Endothelial cell of umbilical vein (primary cell): Measurements from ENCODE around the gene QARS1. TPM values are rescaled to one million over a fixed set of nuclear protein-coding genes. Genes with fewer than 3 reads are reported as not detected.
A peak's percentile ranks its signal among the peaks of the same experiment; 100 is the strongest.

Experiments used
- BruUV-seq: library from RNA; stranded (reverse); fragments of 400-500 nt; replicated peaks from 2 replicates; lab custom pipeline; 2021; lab: Mats Ljungman, UMichigan
- CTCF ChIA-PET: fragments of 300-600, 350-600 bp; sonication (Branson Sonifier 250); formaldehyde crosslinking; loops from one replicate; lab custom pipeline; 2021; ENCODE audit warnings: antibody characterized with exemption, inconsistent platforms; lab: Charles Lee
- POLR2A ChIA-PET: fragments of 300-600, 350-600 bp; sonication (Branson Sonifier 250); formaldehyde crosslinking; loops from one replicate; lab custom pipeline; 2021; ENCODE audit warnings: antibody characterized with exemption, inconsistent platforms; lab: Charles Lee
- DNase-seq: peaks from one replicate; pipeline ENCODE4 v3.0.0-alpha.2; 2011; ENCODE audit warnings: low read depth, low spot score
- FAIRE-seq: peaks from 2 replicates; lab custom pipeline; 2011; peaks lifted over from hg19 to GRCh38; lab: Jason Lieb, UNC
- H2AFZ ChIP-seq: 2 replicates; pipeline ENCODE4 v1.6.0; 2012; ENCODE audit warnings: low read depth, low read length, control low read depth, inconsistent platforms
- H3K27ac ChIP-seq: 2 replicates; pipeline ENCODE4 v1.5.1; 2011; ENCODE audit warnings: low read depth, mild to moderate bottlenecking, control low read depth, low read length, moderate library complexity; ENCODE audit not compliant: insufficient read depth
- H3K27me3 ChIP-seq, 2 experiments: 2 replicates each; pipeline versions ENCODE4 v1.6.0 to v1.6.1; 2011; ENCODE audit warnings: low read length in 2 of 2, mixed read lengths in 1 of 2; ENCODE audit not compliant: control insufficient read depth in 2 of 2, insufficient read depth in 2 of 2
- H3K36me3 ChIP-seq, 2 experiments: 2 replicates in 1 of 2; 3 replicates in 1 of 2; pipeline ENCODE4 v1.5.1; 2011; ENCODE audit warnings: low read length in 2 of 2, mild to moderate bottlenecking in 1 of 2, moderate library complexity in 1 of 2; ENCODE audit not compliant: control insufficient read depth in 2 of 2, insufficient read depth in 2 of 2; ENCODE audit errors: extremely low read depth in 1 of 2
- H3K4me1 ChIP-seq: 3 replicates; pipeline ENCODE4 v1.5.1; 2011; ENCODE audit warnings: mild to moderate bottlenecking, low read length; ENCODE audit not compliant: control insufficient read depth, insufficient read depth; ENCODE audit errors: extremely low read depth
- H3K4me2 ChIP-seq: 2 replicates; pipeline ENCODE4 v1.6.1; 2011; ENCODE audit warnings: low read length, control low read depth, mixed read lengths; ENCODE audit not compliant: insufficient read depth
- H3K4me3 ChIP-seq, 3 experiments: fragments of 200-600 bp in 1 of 3; sonication (generic), shearing (Covaris generic) in 1 of 3; replicated peaks in 1 of 3; 2 replicates each; pipeline ENCODE4 v1.5.1; 2011 to 2016; ENCODE audit warnings: control low read depth in 3 of 3, low read length in 3 of 3, mild to moderate bottlenecking in 2 of 3, inconsistent platforms in 1 of 3, low read depth in 1 of 3, moderate library complexity in 1 of 3; ENCODE audit not compliant: insufficient read depth in 1 of 3
- H3K79me2 ChIP-seq: 2 replicates; pipeline ENCODE4 v1.6.0; 2012; ENCODE audit warnings: low read length, inconsistent platforms; ENCODE audit not compliant: control insufficient read depth, insufficient read depth
- H3K9ac ChIP-seq: replicated peaks from 2 replicates; pipeline ENCODE3; 2011; ENCODE audit warnings: low read length, control low read depth; ENCODE audit not compliant: insufficient read depth; ENCODE audit errors: extremely low read depth
- H3K9me1 ChIP-seq: replicated peaks from 3 replicates; pipeline ENCODE4 v1.6.0; 2011; ENCODE audit warnings: mild to moderate bottlenecking, low read length; ENCODE audit not compliant: control insufficient read depth, insufficient read depth; ENCODE audit errors: extremely low read depth
- H3K9me3 ChIP-seq: replicated peaks from 2 replicates; pipeline ENCODE4 v1.5.1; 2012; ENCODE audit warnings: low read length, inconsistent platforms; ENCODE audit not compliant: control insufficient read depth, insufficient read depth
- H4K20me1 ChIP-seq: replicated peaks from 2 replicates; pipeline ENCODE3; 2011; ENCODE audit warnings: mild to moderate bottlenecking, low read length; ENCODE audit not compliant: control insufficient read depth, insufficient read depth; ENCODE audit errors: extremely low read depth
- CTCF ChIP-seq, 2 donors: IDR thresholded peaks; 1 replicate in 1 of 2; 2 replicates in 1 of 2; pipeline ENCODE4 v1.5.1; 2011; ENCODE audit warnings: low read length in 2 of 2, mild to moderate bottlenecking in 2 of 2, moderate library complexity in 2 of 2, control low read depth in 1 of 2, inconsistent platforms in 1 of 2, low read depth in 1 of 2; ENCODE audit not compliant: insufficient read depth in 1 of 2; ENCODE audit errors: extremely low read depth in 1 of 2
- EZH2 ChIP-seq: IDR thresholded peaks from 2 replicates; pipeline ENCODE4 v1.6.1; 2012; ENCODE audit warnings: borderline replicate concordance, low read depth, mild to moderate bottlenecking, moderate library complexity, low read length, inconsistent platforms; ENCODE audit not compliant: severe bottlenecking
- FOS ChIP-seq: IDR thresholded peaks from 2 replicates; pipeline ENCODE4 v1.6.1; 2011; ENCODE audit warnings: mild to moderate bottlenecking, low read length, moderate library complexity, borderline replicate concordance; ENCODE audit not compliant: insufficient read depth
- GATA2 ChIP-seq: IDR thresholded peaks from 2 replicates; pipeline ENCODE4 v1.7.0; 2011; ENCODE audit warnings: low read depth, mild to moderate bottlenecking, moderate library complexity, mixed read lengths, low read length; ENCODE audit not compliant: insufficient read length, insufficient read depth
- JUN ChIP-seq: IDR thresholded peaks from 2 replicates; pipeline ENCODE4 v1.6.1; 2011; ENCODE audit warnings: borderline replicate concordance, low read depth; ENCODE audit not compliant: insufficient read length, insufficient read depth
- MAX ChIP-seq: IDR thresholded peaks from 2 replicates; pipeline ENCODE4 v1.6.1; 2011; ENCODE audit not compliant: insufficient read depth, insufficient read length
- MYC ChIP-seq: IDR thresholded peaks from one replicate; pipeline ENCODE4 v1.6.1; 2011; ENCODE audit warnings: mild to moderate bottlenecking, low read depth, low read length
- POLR2A ChIP-seq: IDR thresholded peaks from 2 replicates; pipeline ENCODE4 v1.6.1; 2012; ENCODE audit warnings: low read depth, mild to moderate bottlenecking, control low read depth, low read length
- POLR2AphosphoS5 ChIP-seq: IDR thresholded peaks from 2 replicates; pipeline ENCODE4 v1.6.1; 2012; ENCODE audit warnings: low read depth, mild to moderate bottlenecking, control low read depth, low read length, moderate library complexity; ENCODE audit not compliant: insufficient read depth
- dilution Hi-C: fragments of 300-500 bp; cut with MboI; formaldehyde crosslinking; loops from one replicate; pipeline ENCODE4 v1.15.0; 2019; ENCODE audit warnings: low sequenced_read_pairs; ENCODE audit not compliant: extremely low pct_ligation_motif_present
- intact Hi-C: fragments of 100-400 bp; cut with micrococcal nuclease; formaldehyde crosslinking; loops from one replicate; pipeline ENCODE4 v1.10.0; 2022
- polyA plus RNA-seq, 4 experiments: library from polyadenylated mRNA; depleted of rRNA in 3 of 4; stranded (reverse) in 3 of 4; unstranded in 1 of 4; fragments of >200 nt; gene quantifications; 2 replicates each; pipeline versions ENCODE4 v1.2.1 to v1.2.3, GENCODE V29; 2011 to 2012; ENCODE audit warnings: missing spikeins in 1 of 4
- total RNA-seq: library from RNA; stranded (reverse); gene quantifications from 2 replicates; pipeline ENCODE4 v1.2.3, GENCODE V29; 2021

QARS1 gene
- total and polyA plus RNA-seq, 2 donors (not counting 3 experiments of a cell fraction or from before 2014, with no cell fraction given) = 285 to 477 TPM

GRCh38 chr3:49120096-49120437 lies 15.5 kb upstream of the QARS1 start:
- no peaks in the 10 kb centered on the region for H3K27me3 ChIP-seq
- TF ChIP-seq JUN (no peak), EZH2 (no peak), POLR2A (no peak), GATA2 (no peak), MYC (no peak), CTCF (IDR thresholded peaks at IDR 0.05; ENCODE audit: extremely low read depth in 1 of 2, insufficient read depth in 1 of 2, low read depth in 1 of 2, low read length in 2 of 2) (no peak), POLR2AphosphoS5 (no peak), MAX (no peak), FOS (no peak)
- no peaks in the 10 kb centered on the region for H4K20me1 ChIP-seq
- H3K4me3 ChIP-seq = peak overlapping the region; percentile 44 to 71 (median 65)
- peaks cover 7 to 68% of the 10 kb centered on the region in 2 experiments for H3K36me3 ChIP-seq
- H3K9me3 ChIP-seq = no peaks in the 10 kb centered on the region
- DNase-seq (peak; percentile 14), FAIRE-seq (no peak)
- dilution Hi-C loops (no loop called here), intact Hi-C loops (loop anchor here (1.0 to 2.0 kb wide), 3 partner anchors 13 to 25 kb away; partner anchors contain the start of genes LAMB2, QARS1 and QRICH1)
- CTCF ChIA-PET = interaction anchor here (0.7 to 2.5 kb wide), 6 partner anchors 13 to 329 kb away, joined by 3 to 19 read pairs (median 8); partner anchors contain the start of genes KLHDC8B, LAMB2, NDUFAF3 and QRICH1
- H3K4me1 ChIP-seq = peaks cover 12% of the 10 kb centered on the region
- H3K9me1 ChIP-seq = no peaks in the 10 kb centered on the region
- H3K4me2 ChIP-seq = peak overlapping the region; percentile 72
- H3K27ac ChIP-seq = peak overlapping the region; percentile 58
- POLR2A ChIA-PET = no interaction called here
- H3K9ac ChIP-seq = peak overlapping the region; percentile 65
- peaks cover 14% of the 10 kb centered on the region for H3K79me2 ChIP-seq
- BruUV-seq = TSS peak; percentile 0
- no peak overlapping the region for H2AFZ ChIP-seq
